A673 (cell line): ENCODE measurements around the gene KRTAP5-7. TPM values are rescaled to one million over a fixed set of nuclear protein-coding genes. Genes with fewer than 3 reads are reported as not detected.

Source experiments
- BruUV-seq: library from RNA; stranded (reverse); fragments of 400-500 nt; replicated peaks from 2 replicates; lab custom pipeline; 2021; lab: Mats Ljungman, UMichigan
- CTCF ChIA-PET: fragments of 300-600 bp; sonication (Branson Sonifier 250); formaldehyde crosslinking; loops from one replicate; lab custom pipeline; 2022; ENCODE audit warnings: antibody characterized with exemption; lab: Charles Lee
- POLR2A ChIA-PET: fragments of 300-600 bp; sonication (Branson Sonifier 250); formaldehyde crosslinking; loops from one replicate; lab custom pipeline; 2022; ENCODE audit warnings: antibody characterized with exemption; ENCODE audit not compliant: low non-redundant PET; lab: Charles Lee
- DNase-seq: peaks from one replicate; pipeline ENCODE4 v3.0.0-alpha.2; 2015; ENCODE audit warnings: low spot score
- H3K27ac ChIP-seq: fragments of 200-600 bp; sonication (generic); 2 replicates; pipeline ENCODE4 v1.5.1; 2016; ENCODE audit warnings: mixed run types, low read depth, mild to moderate bottlenecking, mixed read lengths, antibody characterized with exemption, low read length; ENCODE audit not compliant: poor library complexity, severe bottlenecking
- H3K27me3 ChIP-seq: fragments of 200-600 bp; sonication (generic); replicated peaks from 2 replicates; pipeline ENCODE4 v1.6.1; 2017; ENCODE audit warnings: mixed run types, low read depth, mild to moderate bottlenecking, mixed read lengths, antibody characterized with exemption, low read length; ENCODE audit not compliant: insufficient read depth, poor library complexity
- H3K36me3 ChIP-seq: fragments of 200-600 bp; sonication (generic); 2 replicates; pipeline ENCODE4 v1.6.1; 2016; ENCODE audit warnings: mixed run types, mild to moderate bottlenecking, mixed read lengths, antibody characterized with exemption, low read length; ENCODE audit not compliant: insufficient read depth, poor library complexity, severe bottlenecking
- H3K4me1 ChIP-seq: fragments of 200-600 bp; sonication (generic); 2 replicates; pipeline ENCODE4 v1.6.1; 2017; ENCODE audit warnings: mixed run types, mild to moderate bottlenecking, mixed read lengths, antibody characterized with exemption, low read length; ENCODE audit not compliant: insufficient read depth, poor library complexity, severe bottlenecking
- H3K4me3 ChIP-seq: fragments of 200-600 bp; sonication (generic); 2 replicates; pipeline ENCODE4 v1.5.1; 2016; ENCODE audit warnings: low read depth, mixed run types, mild to moderate bottlenecking, mixed read lengths, low read length; ENCODE audit not compliant: poor library complexity, severe bottlenecking
- H3K9me3 ChIP-seq: fragments of 200-600 bp; sonication (generic); 2 replicates; pipeline ENCODE4 v1.6.1; 2016; ENCODE audit warnings: mixed run types, low read depth, mild to moderate bottlenecking, mixed read lengths, antibody characterized with exemption, low read length; ENCODE audit not compliant: poor library complexity, severe bottlenecking
- EZH2 ChIP-seq: fragments of 200-600 bp; sonication (generic); IDR thresholded peaks from 2 replicates; pipeline ENCODE4 v1.6.1; 2017; ENCODE audit warnings: borderline replicate concordance, low read depth, mild to moderate bottlenecking, mixed read lengths, antibody characterized with exemption, low read length; ENCODE audit not compliant: poor library complexity, severe bottlenecking
- intact Hi-C: fragments of 100-400 bp; cut with micrococcal nuclease; formaldehyde crosslinking; loops from one replicate; pipeline ENCODE4 v1.10.0; 2022; ENCODE audit not compliant: unreplicated experiment
- total RNA-seq: library from RNA; stranded (reverse); gene quantifications from 2 replicates; pipeline ENCODE4 v1.2.3, GENCODE V29; 2021
- TF ChIP-seq, protein P1 (sequence below): fragments of 300-800, 200-600 bp; sonication (generic); conservative IDR thresholded peaks from 2 replicates; pipeline ENCODE4 v1.5.1; 2017; ENCODE audit warnings: low read depth, mild to moderate bottlenecking, antibody characterized with exemption, low read length, moderate library complexity, mixed read lengths

Gene KRTAP5-7
- total RNA-seq, 1 experiment from 2014 or later, result not detected

GRCh38 chr11:71554996-71555395 lies 27.9 kb downstream of the KRTAP5-7 start:
- TF ChIP-seq, protein P1, sequence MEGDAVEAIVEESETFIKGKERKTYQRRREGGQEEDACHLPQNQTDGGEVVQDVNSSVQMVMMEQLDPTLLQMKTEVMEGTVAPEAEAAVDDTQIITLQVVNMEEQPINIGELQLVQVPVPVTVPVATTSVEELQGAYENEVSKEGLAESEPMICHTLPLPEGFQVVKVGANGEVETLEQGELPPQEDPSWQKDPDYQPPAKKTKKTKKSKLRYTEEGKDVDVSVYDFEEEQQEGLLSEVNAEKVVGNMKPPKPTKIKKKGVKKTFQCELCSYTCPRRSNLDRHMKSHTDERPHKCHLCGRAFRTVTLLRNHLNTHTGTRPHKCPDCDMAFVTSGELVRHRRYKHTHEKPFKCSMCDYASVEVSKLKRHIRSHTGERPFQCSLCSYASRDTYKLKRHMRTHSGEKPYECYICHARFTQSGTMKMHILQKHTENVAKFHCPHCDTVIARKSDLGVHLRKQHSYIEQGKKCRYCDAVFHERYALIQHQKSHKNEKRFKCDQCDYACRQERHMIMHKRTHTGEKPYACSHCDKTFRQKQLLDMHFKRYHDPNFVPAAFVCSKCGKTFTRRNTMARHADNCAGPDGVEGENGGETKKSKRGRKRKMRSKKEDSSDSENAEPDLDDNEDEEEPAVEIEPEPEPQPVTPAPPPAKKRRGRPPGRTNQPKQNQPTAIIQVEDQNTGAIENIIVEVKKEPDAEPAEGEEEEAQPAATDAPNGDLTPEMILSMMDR, result no peak
- TF ChIP-seq EZH2, result no peak
- H3K27me3 ChIP-seq, result no peaks in the 10 kb centered on the region
- POLR2A ChIA-PET, result no interaction called here
- BruUV-seq, result no TSS peak
- no peak overlapping the region for H3K4me3 ChIP-seq
- no peaks in the 10 kb centered on the region for H3K4me1 ChIP-seq
- intact Hi-C loops, result no loop called here
- no peak for DNase-seq
- no peaks in the 10 kb centered on the region for H3K9me3 ChIP-seq
- H3K36me3 ChIP-seq, result no peaks in the 10 kb centered on the region
- CTCF ChIA-PET, result no interaction called here
- no peak overlapping the region for H3K27ac ChIP-seq

- no peaks in the 10 kb centered on the region for H3K27me3 ChIP-seq
- CTCF ChIA-PET, result no interaction called here
- no peaks in the 10 kb centered on the region for H3K4me1 ChIP-seq
- TF ChIP-seq, protein P1, result no peak
- TF ChIP-seq EZH2, result no peak
- POLR2A ChIA-PET, result no interaction called here
- H3K36me3 ChIP-seq, result no peaks in the 10 kb centered on the region
- H3K4me3 ChIP-seq, result no peak overlapping the region
- H3K9me3 ChIP-seq, result no peaks in the 10 kb centered on the region
- no TSS peak for BruUV-seq
- DNase-seq, result no peak
- intact Hi-C loops, result no loop called here
- no peak overlapping the region for H3K27ac ChIP-seq
These were observed 28.4 kb downstream of the KRTAP5-7 start for GRCh38 chr11:71555508-71555907.

GRCh38 chr11:71556018-71556417 lies 29.0 kb downstream of the KRTAP5-7 start:
- BruUV-seq, result no TSS peak
- ChIA-PET CTCF (no interaction called here), POLR2A (no interaction called here)
- H3K36me3 ChIP-seq, result no peaks in the 10 kb centered on the region
- no peak for TF ChIP-seq EZH2
- TF ChIP-seq, protein P1, result no peak
- no peak for DNase-seq
- H3K27ac ChIP-seq, result no peak overlapping the region
- no peaks in the 10 kb centered on the region for H3K4me1 ChIP-seq
- H3K4me3 ChIP-seq, result no peak overlapping the region
- no peaks in the 10 kb centered on the region for H3K9me3 ChIP-seq
- intact Hi-C loops, result no loop called here
- H3K27me3 ChIP-seq, result no peaks in the 10 kb centered on the region
